HS-5 (cell line): ENCODE results near the gene CREB3L1.

ENCODE experiments used
- DNase-seq: peaks from one replicate; pipeline ENCODE4 v3.0.0-alpha.2; 2012; ENCODE audit warnings: low read depth

The CREB3L1 gene

GRCh38 chr11:46364791-46365190 is 87.3 kb downstream of the CREB3L1 start:
- no peak for DNase-seq

GRCh38 chr11:46366260-46366659 is 88.8 kb downstream of the CREB3L1 start:
- no peak for DNase-seq

GRCh38 chr11:46366661-46367161 is 89.2 kb downstream of the CREB3L1 start:
- DNase-seq: no peak

GRCh38 chr11:46367244-46367915 is 89.9 kb downstream of the CREB3L1 start:
- DNase-seq: no peak

GRCh38 chr11:46367916-46368267 is 90.4 kb downstream of the CREB3L1 start:
- no peak for DNase-seq

- DNase-seq: no peak
Observed at GRCh38 chr11:46369458-46370152, 92.1 kb downstream of the CREB3L1 start.

GRCh38 chr11:46370253-46370652 is 92.8 kb downstream of the CREB3L1 start:
- DNase-seq: no peak
